PC-3 (cell line): Measurements from ENCODE around the gene CAST. TPM values are rescaled to one million over a fixed set of nuclear protein-coding genes. Genes with fewer than 3 reads are reported as not detected.

Experiments used
- ATAC-seq: fragments of 200-7000 bp; cut with Tn5 transposase; 2 replicates; pipeline ENCODE4 v1.9.1; 2020; ENCODE audit warnings: mild to moderate bottlenecking, moderate library complexity
- BruUV-seq: library from RNA; stranded (reverse); fragments of 400-500 nt; replicated peaks from 2 replicates; lab custom pipeline; 2021; lab: Mats Ljungman, UMichigan
- CTCF ChIA-PET: fragments of 300-600 bp; sonication (Branson Sonifier 250); formaldehyde crosslinking; loops from one replicate; lab custom pipeline; 2022; ENCODE audit warnings: antibody characterized with exemption; lab: Charles Lee
- POLR2A ChIA-PET: fragments of 300-600 bp; sonication (Branson Sonifier 250); formaldehyde crosslinking; loops from one replicate; lab custom pipeline; 2022; ENCODE audit warnings: antibody characterized with exemption; ENCODE audit not compliant: unreplicated experiment; lab: Charles Lee
- DNase-seq: peaks from one replicate; pipeline ENCODE4 v3.0.0-alpha.2; 2015
- H2AFZ ChIP-seq: fragments of 300-600 bp; sonication (generic); 2 replicates; pipeline ENCODE4 v1.6.0; 2016; ENCODE audit warnings: antibody characterized with exemption, low read length
- H3F3A ChIP-seq: fragments of 300-600 bp; sonication (generic); one replicate; pipeline ENCODE4 v1.6.0; 2017; ENCODE audit warnings: antibody characterized with exemption, low read length, control low read depth, mild to moderate bottlenecking; ENCODE audit not compliant: unreplicated experiment
- H3K27ac ChIP-seq: fragments of 300-600 bp; sonication (generic); 2 replicates; pipeline ENCODE4 v1.5.1; 2016; ENCODE audit warnings: mild to moderate bottlenecking, low read length
- H3K27me3 ChIP-seq: fragments of 300-600 bp; sonication (generic); 2 replicates; pipeline ENCODE4 v1.6.1; 2016; ENCODE audit warnings: low read length, mixed read lengths
- H3K36me3 ChIP-seq: fragments of 300-600 bp; sonication (generic); 2 replicates; pipeline ENCODE4 v1.6.1; 2016; ENCODE audit warnings: low read depth, mixed run types, low read length, mixed read lengths
- H3K4me1 ChIP-seq: fragments of 300-600 bp; sonication (generic); 2 replicates; pipeline ENCODE4 v1.5.1; 2016; ENCODE audit warnings: low read length; ENCODE audit not compliant: insufficient read depth
- H3K4me2 ChIP-seq: fragments of 300-600 bp; sonication (generic); 2 replicates; pipeline ENCODE4 v1.6.0; 2016; ENCODE audit warnings: low read length
- H3K4me3 ChIP-seq: fragments of 300-600 bp; sonication (generic); 2 replicates; pipeline ENCODE4 v1.5.1; 2016; ENCODE audit warnings: mild to moderate bottlenecking, low read length, mixed read lengths
- H3K79me2 ChIP-seq: fragments of 300-600 bp; sonication (generic); 2 replicates; pipeline ENCODE4 v1.6.1; 2017; ENCODE audit warnings: low read length, mixed read lengths
- H3K9ac ChIP-seq: fragments of 300-600 bp; sonication (generic); 2 replicates; pipeline ENCODE4 v1.6.0; 2016; ENCODE audit warnings: mild to moderate bottlenecking, low read length
- H3K9me2 ChIP-seq: fragments of 300-600 bp; sonication (generic); replicated peaks from 2 replicates; pipeline ENCODE4 v1.6.1; 2016; ENCODE audit warnings: mixed run types, low read length, mixed read lengths
- H3K9me3 ChIP-seq: fragments of 300-600 bp; sonication (generic); 2 replicates; pipeline ENCODE4 v1.6.1; 2016; ENCODE audit warnings: low read length, mixed read lengths
- H4K20me1 ChIP-seq: fragments of 300-600 bp; sonication (generic); 2 replicates; pipeline ENCODE4 v1.6.1; 2016; ENCODE audit warnings: low read length, mixed read lengths
- EZH2 ChIP-seq: fragments of 300-600 bp; sonication (generic); IDR thresholded peaks from one replicate; pipeline ENCODE4 v1.6.1; 2017; ENCODE audit warnings: antibody characterized with exemption, mild to moderate bottlenecking, low read length; ENCODE audit not compliant: unreplicated experiment
- EZH2phosphoT487 ChIP-seq: fragments of 300-600 bp; sonication (generic); IDR thresholded peaks from 2 replicates; pipeline ENCODE4 v1.6.1; 2018; ENCODE audit warnings: mild to moderate bottlenecking, antibody characterized with exemption, low read length, borderline replicate concordance
- intact Hi-C: fragments of 100-400 bp; cut with micrococcal nuclease; formaldehyde crosslinking; loops from 2 replicates; pipeline ENCODE4 v1.9.0; 2023
- total RNA-seq: library from RNA; depleted of rRNA; stranded (reverse); fragments of >200 nt; gene quantifications from 2 replicates; pipeline ENCODE4 v1.2.3, GENCODE V29; 2014
- TF ChIP-seq, protein P1 (sequence below): fragments of 300-600 bp; sonication (generic); conservative IDR thresholded peaks from 2 replicates; pipeline ENCODE4 v1.5.1; 2017; ENCODE audit warnings: antibody characterized with exemption, low read depth, mild to moderate bottlenecking, low read length

CAST gene
- total RNA-seq, 1 experiment from 2014 or later, result 73.2 TPM

DNA sequence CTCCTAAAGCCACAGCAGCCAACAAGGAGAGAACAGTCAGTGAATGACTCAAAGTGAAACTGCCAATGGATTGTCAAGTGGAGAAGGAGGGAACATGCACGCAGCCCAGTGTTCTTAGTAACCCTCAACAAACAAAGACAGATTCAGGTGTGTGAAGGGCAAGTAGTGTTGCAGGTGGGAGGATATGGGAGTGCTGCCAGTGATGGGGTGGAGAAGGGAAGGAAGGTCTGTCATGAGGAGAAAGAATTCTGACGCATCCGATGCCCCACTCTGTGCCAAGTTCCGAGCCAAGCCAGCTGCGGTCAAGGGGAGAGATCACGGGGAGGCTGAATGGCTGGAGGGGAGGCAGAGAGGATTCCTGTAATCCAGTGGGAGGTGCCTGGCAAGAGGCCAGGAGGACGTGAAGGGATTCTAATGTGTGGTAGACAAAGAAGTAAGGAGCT, 56.5 kb downstream of the CAST start:
- no peak overlapping the region for H3K4me3 ChIP-seq
- H3K79me2 ChIP-seq, result no peaks in the 10 kb centered on the region
- no TSS peak for BruUV-seq
- ChIA-PET POLR2A (no interaction called here), CTCF (no interaction called here)
- ATAC-seq, result peak; percentile 33
- H3K27me3 ChIP-seq, result no peaks in the 10 kb centered on the region
- no peaks in the 10 kb centered on the region for H3K36me3 ChIP-seq
- intact Hi-C loops, result no loop called here
- no peaks in the 10 kb centered on the region for H3K9me2 ChIP-seq
- no peak overlapping the region for H3K27ac ChIP-seq
- no peaks in the 10 kb centered on the region for H3F3A ChIP-seq
- H3K9ac ChIP-seq, result no peak overlapping the region
- H2AFZ ChIP-seq, result no peak overlapping the region
- no peaks in the 10 kb centered on the region for H4K20me1 ChIP-seq
- peak; percentile 35 for DNase-seq
- H3K4me1 ChIP-seq, result no peaks in the 10 kb centered on the region
- H3K4me2 ChIP-seq, result no peak overlapping the region
- no peaks in the 10 kb centered on the region for H3K9me3 ChIP-seq
- TF ChIP-seq, protein P1, sequence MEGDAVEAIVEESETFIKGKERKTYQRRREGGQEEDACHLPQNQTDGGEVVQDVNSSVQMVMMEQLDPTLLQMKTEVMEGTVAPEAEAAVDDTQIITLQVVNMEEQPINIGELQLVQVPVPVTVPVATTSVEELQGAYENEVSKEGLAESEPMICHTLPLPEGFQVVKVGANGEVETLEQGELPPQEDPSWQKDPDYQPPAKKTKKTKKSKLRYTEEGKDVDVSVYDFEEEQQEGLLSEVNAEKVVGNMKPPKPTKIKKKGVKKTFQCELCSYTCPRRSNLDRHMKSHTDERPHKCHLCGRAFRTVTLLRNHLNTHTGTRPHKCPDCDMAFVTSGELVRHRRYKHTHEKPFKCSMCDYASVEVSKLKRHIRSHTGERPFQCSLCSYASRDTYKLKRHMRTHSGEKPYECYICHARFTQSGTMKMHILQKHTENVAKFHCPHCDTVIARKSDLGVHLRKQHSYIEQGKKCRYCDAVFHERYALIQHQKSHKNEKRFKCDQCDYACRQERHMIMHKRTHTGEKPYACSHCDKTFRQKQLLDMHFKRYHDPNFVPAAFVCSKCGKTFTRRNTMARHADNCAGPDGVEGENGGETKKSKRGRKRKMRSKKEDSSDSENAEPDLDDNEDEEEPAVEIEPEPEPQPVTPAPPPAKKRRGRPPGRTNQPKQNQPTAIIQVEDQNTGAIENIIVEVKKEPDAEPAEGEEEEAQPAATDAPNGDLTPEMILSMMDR, result no peak
- TF ChIP-seq EZH2, result no peak
- no peak for TF ChIP-seq EZH2phosphoT487

DNA sequence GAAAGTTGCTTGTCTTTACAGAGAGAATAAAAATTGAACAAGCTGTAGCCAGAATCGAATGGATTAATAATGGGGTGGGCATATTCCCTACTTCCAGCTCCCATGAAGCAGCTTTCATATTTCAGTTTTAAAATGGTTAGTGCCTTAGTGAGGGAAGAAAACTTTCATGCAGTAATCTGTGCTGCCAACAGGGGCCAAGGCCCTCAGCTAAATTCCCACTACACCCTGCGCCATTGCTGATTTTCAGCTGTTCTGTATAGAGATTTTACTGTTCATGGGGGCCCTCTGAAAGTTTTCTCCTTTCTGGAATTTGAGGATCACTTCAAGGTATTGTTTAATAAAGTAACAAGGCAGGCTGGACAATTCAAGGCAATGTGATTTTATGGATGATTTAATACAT, 58.2 kb downstream of the CAST start:
- H4K20me1 ChIP-seq, result no peaks in the 10 kb centered on the region
- POLR2A ChIA-PET, result no interaction called here

DNA sequence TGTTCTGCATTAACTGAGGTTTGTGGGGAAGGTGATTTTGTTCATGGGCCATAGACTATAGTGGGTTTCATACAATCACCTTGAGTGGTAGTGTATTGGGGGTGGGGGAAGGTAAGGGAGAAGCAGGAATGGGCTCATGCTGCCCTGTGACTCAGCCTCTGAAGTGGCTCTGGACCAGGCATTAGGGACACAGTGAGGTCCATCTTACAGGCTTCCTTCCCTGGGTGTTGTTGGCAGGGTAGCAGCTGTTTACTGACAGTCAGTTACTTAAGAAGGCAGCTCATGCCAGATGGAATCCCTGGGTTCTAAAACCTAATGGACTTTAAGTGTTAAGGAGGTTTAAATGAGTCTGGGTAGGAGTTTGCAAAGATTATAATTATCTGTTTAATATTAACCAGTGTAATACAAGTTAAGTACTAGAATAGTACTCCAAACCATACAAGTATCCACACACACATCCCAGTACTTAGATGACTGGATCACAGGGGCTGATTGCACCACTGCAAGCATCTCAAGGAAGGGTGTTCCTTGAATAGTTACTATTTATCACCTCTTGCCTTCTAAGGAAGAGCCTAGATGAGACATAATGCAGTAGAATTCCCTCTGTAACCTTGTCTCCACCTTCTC, 59.3 kb downstream of the CAST start:
- H3K27me3 ChIP-seq, result no peaks in the 10 kb centered on the region
- no peak overlapping the region for H3K4me3 ChIP-seq
- no peak overlapping the region for H3K9ac ChIP-seq
- H3K9me2 ChIP-seq, result no peaks in the 10 kb centered on the region
- H3K79me2 ChIP-seq, result no peaks in the 10 kb centered on the region
- H3K36me3 ChIP-seq, result no peaks in the 10 kb centered on the region
- ATAC-seq (0 out of 2 replicates have a peak, but pooled peaks have one; percentile 20), DNase-seq (no peak)
- H3K4me1 ChIP-seq, result no peaks in the 10 kb centered on the region
- H3K4me2 ChIP-seq, result no peak overlapping the region
- ChIA-PET POLR2A (no interaction called here), CTCF (no interaction called here)
- no peak overlapping the region for H2AFZ ChIP-seq
- no peaks in the 10 kb centered on the region for H4K20me1 ChIP-seq
- H3F3A ChIP-seq, result no peaks in the 10 kb centered on the region
- H3K27ac ChIP-seq, result no peak overlapping the region
- intact Hi-C loops, result no loop called here
- TF ChIP-seq, protein P1, result no peak
- TF ChIP-seq EZH2phosphoT487, result no peak
- TF ChIP-seq EZH2, result no peak
- BruUV-seq, result no TSS peak
- H3K9me3 ChIP-seq, result no peaks in the 10 kb centered on the region

More for the DNA sequence above, 58.2 kb downstream of the CAST start:
- ATAC-seq (peak; percentile 40; the same call in 1 of the 2 replicates), DNase-seq (peak; percentile 7)
- H3K4me1 ChIP-seq, result no peaks in the 10 kb centered on the region
- TF ChIP-seq EZH2phosphoT487, result no peak
- TF ChIP-seq, protein P1, result no peak; the same call in 1 of the 2 replicates
- H3K9me3 ChIP-seq, result no peaks in the 10 kb centered on the region
- CTCF ChIA-PET, result interaction anchor here (0.6 kb wide), 2 partner anchors 30 to 204 kb away, joined by 3 read pairs; no protein-coding TSS in a partner anchor
- no peaks in the 10 kb centered on the region for H3K79me2 ChIP-seq
- no peak overlapping the region for H3K27ac ChIP-seq
- BruUV-seq, result no TSS peak
- no peaks in the 10 kb centered on the region for H3K9me2 ChIP-seq
- no peak overlapping the region for H3K9ac ChIP-seq
- H3K4me3 ChIP-seq, result no peak overlapping the region
- H2AFZ ChIP-seq, result no peak overlapping the region
- H3K36me3 ChIP-seq, result no peaks in the 10 kb centered on the region
- no peak overlapping the region for H3K4me2 ChIP-seq
- intact Hi-C loops, result no loop called here
- H3F3A ChIP-seq, result no peaks in the 10 kb centered on the region
- H3K27me3 ChIP-seq, result no peaks in the 10 kb centered on the region
